SU-DHL-6 (cell line): ENCODE measurements around the gene RASSF3.

ENCODE experiments used
- H2AFZ ChIP-seq: fragments of 200-600 bp; sonication (generic); 2 replicates; pipeline ENCODE4 v1.6.1; 2014; ENCODE audit warnings: low read depth, mild to moderate bottlenecking, moderate library complexity, mixed read lengths, antibody characterized with exemption, low read length; ENCODE audit not compliant: severe bottlenecking
- H3F3A ChIP-seq: fragments of 200-600 bp; shearing (Covaris generic); 2 replicates; pipeline ENCODE4 v1.6.0; 2016; ENCODE audit warnings: antibody characterized with exemption, mild to moderate bottlenecking; ENCODE audit not compliant: insufficient read depth
- H3K27ac ChIP-seq: fragments of 200-600 bp; sonication (generic); 2 replicates; pipeline ENCODE4 v1.5.1; 2016; ENCODE audit warnings: low read depth, mild to moderate bottlenecking, low read length, moderate library complexity, mixed read lengths
- H3K27me3 ChIP-seq: fragments of 200-600 bp; sonication (generic), shearing (Covaris generic); 2 replicates; pipeline ENCODE4 v1.6.0; 2014; ENCODE audit warnings: mild to moderate bottlenecking, low read length
- H3K36me3 ChIP-seq: fragments of 200-600 bp; sonication (generic); 2 replicates; pipeline ENCODE4 v1.6.1; 2014; ENCODE audit warnings: mild to moderate bottlenecking, low read length, mixed read lengths
- H3K4me2 ChIP-seq: fragments of 300-600, 200-600 bp; shearing (Covaris generic), sonication (generic); 2 replicates; pipeline ENCODE4 v1.6.0; 2014; ENCODE audit warnings: low read length, low read depth, mild to moderate bottlenecking; ENCODE audit not compliant: poor library complexity, severe bottlenecking
- H3K4me3 ChIP-seq: fragments of 200-600 bp; sonication (generic); 2 replicates; pipeline ENCODE4 v1.5.1; 2014; ENCODE audit warnings: antibody characterized with exemption, low read length, mild to moderate bottlenecking, mixed read lengths; ENCODE audit not compliant: insufficient read depth, poor library complexity, severe bottlenecking
- H3K79me2 ChIP-seq: fragments of 200-600 bp; sonication (generic); 2 replicates; pipeline ENCODE4 v1.6.1; 2014; ENCODE audit warnings: mild to moderate bottlenecking, low read length, moderate library complexity; ENCODE audit not compliant: insufficient read depth
- H3K9ac ChIP-seq: fragments of 200-600 bp; sonication (generic); 2 replicates; pipeline ENCODE4 v1.7.0; 2014; ENCODE audit warnings: mild to moderate bottlenecking, low read length
- H3K9me2 ChIP-seq: fragments of 200-600 bp; sonication (generic); replicated peaks from 2 replicates; pipeline ENCODE4 v1.6.1; 2014; ENCODE audit warnings: low read length; ENCODE audit not compliant: insufficient read depth
- H3K9me3 ChIP-seq: fragments of 200-600 bp; sonication (generic); 2 replicates; pipeline ENCODE4 v1.6.1; 2014; ENCODE audit warnings: low read length, mixed read lengths; ENCODE audit not compliant: insufficient read depth
- H4K20me1 ChIP-seq: fragments of 200-600 bp; sonication (generic); 2 replicates; pipeline ENCODE4 v1.6.1; 2014; ENCODE audit warnings: low read depth, mild to moderate bottlenecking, antibody characterized with exemption, low read length, moderate library complexity, mixed read lengths
- CTCF ChIP-seq: fragments of 200-600 bp; sonication (generic); IDR thresholded peaks from one replicate; pipeline ENCODE4 v1.5.1; 2017; ENCODE audit warnings: antibody characterized with exemption, mild to moderate bottlenecking, low read length, moderate library complexity; ENCODE audit not compliant: insufficient read depth, poor library complexity, severe bottlenecking
- EZH2phosphoT487 ChIP-seq: fragments of 200-600 bp; sonication (generic), shearing (Covaris generic); conservative IDR thresholded peaks from 2 replicates; pipeline ENCODE4 v1.6.1; 2018; ENCODE audit warnings: mild to moderate bottlenecking, antibody characterized with exemption, low read length, moderate library complexity, mixed read lengths

The RASSF3 gene

GRCh38 chr12:64574837-64575236 is 35.5 kb upstream of the RASSF3 start:
- H3K36me3 ChIP-seq, result no peaks in the 10 kb centered on the region
- H2AFZ ChIP-seq, result no peak overlapping the region
- H3K27me3 ChIP-seq, result no peaks in the 10 kb centered on the region
- no peak overlapping the region for H3K27ac ChIP-seq
- no peaks in the 10 kb centered on the region for H3K79me2 ChIP-seq
- H3K4me2 ChIP-seq, result no peak overlapping the region
- H3K4me3 ChIP-seq, result no peak overlapping the region
- peaks cover 7% of the 10 kb centered on the region; the same call in 1 of the 2 replicates for H3K9me3 ChIP-seq
- no peaks in the 10 kb centered on the region for H3F3A ChIP-seq
- no peaks in the 10 kb centered on the region for H3K9me2 ChIP-seq
- no peaks in the 10 kb centered on the region for H4K20me1 ChIP-seq
- H3K9ac ChIP-seq, result no peak overlapping the region
- TF ChIP-seq EZH2phosphoT487 (no peak), CTCF (no peak)

- H4K20me1 ChIP-seq, result no peaks in the 10 kb centered on the region
- no peak overlapping the region for H3K4me3 ChIP-seq
- no peak overlapping the region for H3K9ac ChIP-seq
- no peaks in the 10 kb centered on the region for H3F3A ChIP-seq
- H3K36me3 ChIP-seq, result no peaks in the 10 kb centered on the region
- no peak overlapping the region for H3K4me2 ChIP-seq
- H3K27ac ChIP-seq, result no peak overlapping the region
- no peaks in the 10 kb centered on the region for H3K9me2 ChIP-seq
- no peak overlapping the region for H2AFZ ChIP-seq
- TF ChIP-seq EZH2phosphoT487, result no peak
- no peak for TF ChIP-seq CTCF
- H3K9me3 ChIP-seq, result peaks cover 7% of the 10 kb centered on the region; the same call in 1 of the 2 replicates
- H3K27me3 ChIP-seq, result no peaks in the 10 kb centered on the region
- H3K79me2 ChIP-seq, result no peaks in the 10 kb centered on the region
These were observed 33.2 kb upstream of the RASSF3 start for GRCh38 chr12:64577046-64577445.

- TF ChIP-seq CTCF, result no peak
- no peak for TF ChIP-seq EZH2phosphoT487
- Histone ChIP-seq H3F3A (no peaks in the 10 kb centered on the region), H3K79me2 (no peaks in the 10 kb centered on the region)
These were observed 31.7 kb upstream of the RASSF3 start for GRCh38 chr12:64578566-64578965.

More at GRCh38 chr12:64578566-64578965, 31.7 kb upstream of the RASSF3 start:
- peaks cover 7% of the 10 kb centered on the region; the same call in 1 of the 2 replicates for H3K9me3 ChIP-seq
- H3K36me3 ChIP-seq, result no peaks in the 10 kb centered on the region
- no peak overlapping the region for H3K4me3 ChIP-seq
- H3K27me3 ChIP-seq, result no peaks in the 10 kb centered on the region
- no peak overlapping the region for H3K9ac ChIP-seq
- no peaks in the 10 kb centered on the region for H3K9me2 ChIP-seq
- H2AFZ ChIP-seq, result no peak overlapping the region
- H3K27ac ChIP-seq, result no peak overlapping the region
- H4K20me1 ChIP-seq, result no peaks in the 10 kb centered on the region
- no peak overlapping the region for H3K4me2 ChIP-seq
